Measurements from ENCODE around the gene GATAD2B.

- TF ChIP-seq CTCF (IDR thresholded peaks at IDR 0.05; ENCODE audit: poor library complexity, severe bottlenecking) (no peak), EP300 (conservative IDR thresholded peaks at IDR 0.05; ENCODE audit: poor library complexity, severe bottlenecking) (no peak)
Observed at GRCh38 chr1:153877112-153877511, 45.7 kb downstream of the GATAD2B start.
